Fibroblast of lung (primary cell): Measurements from ENCODE around the gene MYO18A. TPM values are rescaled to one million over a fixed set of nuclear protein-coding genes. Genes with fewer than 3 reads are reported as not detected.

Source experiments
- DNase-seq, 2 donors: peaks; one replicate each; pipeline versions ENCODE4 v3.0.0 to v3.0.0-alpha.2; 2010; ENCODE audit warnings: low read depth in 2 of 2
- H2AFZ ChIP-seq: 2 replicates; pipeline ENCODE4 v1.5.1; 2012; ENCODE audit warnings: low read length, control low read depth, inconsistent platforms
- H3K27ac ChIP-seq: 2 replicates; pipeline ENCODE4 v1.5.1; 2011; ENCODE audit warnings: low read length, control low read depth; ENCODE audit not compliant: insufficient read depth
- H3K27me3 ChIP-seq: 2 replicates; pipeline ENCODE4 v1.5.1; 2011; ENCODE audit warnings: mild to moderate bottlenecking, low read length; ENCODE audit not compliant: control insufficient read depth, insufficient read depth
- H3K36me3 ChIP-seq: 2 replicates; pipeline ENCODE4 v1.5.1; 2011; ENCODE audit warnings: low read length; ENCODE audit not compliant: control insufficient read depth, insufficient read depth
- H3K4me1 ChIP-seq: 2 replicates; pipeline ENCODE4 v1.5.1; 2011; ENCODE audit warnings: low read length; ENCODE audit not compliant: control insufficient read depth, insufficient read depth; ENCODE audit errors: extremely low read depth
- H3K4me2 ChIP-seq: 2 replicates; pipeline ENCODE4 v1.5.1; 2011; ENCODE audit warnings: low read length, control low read depth; ENCODE audit not compliant: insufficient read depth; ENCODE audit errors: extremely low read depth
- H3K4me3 ChIP-seq, 4 experiments: fragments of 200-600 bp in 1 of 4; sonication (generic) in 1 of 4; replicated peaks in 1 of 4; 2 replicates each; pipeline ENCODE4 v1.5.1; 2011 to 2016; ENCODE audit warnings: low read length in 4 of 4, low read depth in 3 of 4, mild to moderate bottlenecking in 3 of 4, control low read depth in 2 of 4, inconsistent platforms in 1 of 4, mixed read lengths in 1 of 4; ENCODE audit not compliant: insufficient read depth in 1 of 4; ENCODE audit errors: control extremely low read depth in 1 of 4
- H3K79me2 ChIP-seq: 2 replicates; pipeline ENCODE4 v1.5.1; 2012; ENCODE audit warnings: mild to moderate bottlenecking, low read length, inconsistent platforms; ENCODE audit not compliant: control insufficient read depth, insufficient read depth
- H3K9ac ChIP-seq: 2 replicates; pipeline ENCODE4 v1.5.1; 2011; ENCODE audit warnings: mild to moderate bottlenecking, low read length, control low read depth; ENCODE audit not compliant: insufficient read depth
- H3K9me3 ChIP-seq: 2 replicates; pipeline ENCODE4 v1.5.1; 2012; ENCODE audit warnings: low read depth, low read length; ENCODE audit not compliant: control insufficient read depth, insufficient read depth
- H4K20me1 ChIP-seq: 2 replicates; pipeline ENCODE4 v1.5.1; 2011; ENCODE audit warnings: low read length; ENCODE audit not compliant: control insufficient read depth, insufficient read depth; ENCODE audit errors: extremely low read depth
- EZH2 ChIP-seq: IDR thresholded peaks from 2 replicates; pipeline ENCODE4 v1.5.1; 2012; ENCODE audit warnings: low read length, control low read depth, mild to moderate bottlenecking; ENCODE audit errors: missing control alignments
- polyA plus RNA-seq, 2 donors: library from polyadenylated mRNA; depleted of rRNA in 1 of 2; stranded (reverse) in 1 of 2; unstranded in 1 of 2; fragments of >200 nt; gene quantifications; 2 replicates each; pipeline ENCODE4 v1.2.1, GENCODE V29; 2011 to 2012; ENCODE audit warnings: missing spikeins in 1 of 2
- total RNA-seq: library from RNA; depleted of rRNA; stranded (reverse); fragments of >200 nt; gene quantifications from 2 replicates; pipeline ENCODE4 v1.2.1, GENCODE V29; 2014
- TF ChIP-seq, protein P1 (sequence below), 2 donors: IDR thresholded peaks in 1 of 2; conservative IDR thresholded peaks in 1 of 2; 1 replicate in 1 of 2; 2 replicates in 1 of 2; pipeline ENCODE4 v1.5.1; 2011 to 2012; ENCODE audit warnings: low read length in 2 of 2, control low read depth in 1 of 2, inconsistent platforms in 1 of 2, low read depth in 1 of 2, mild to moderate bottlenecking in 1 of 2

MYO18A gene
- total and polyA plus RNA-seq, 2 donors (not counting 1 experiment from before 2014, with no cell fraction given): 11.7 to 133 TPM

DNA sequence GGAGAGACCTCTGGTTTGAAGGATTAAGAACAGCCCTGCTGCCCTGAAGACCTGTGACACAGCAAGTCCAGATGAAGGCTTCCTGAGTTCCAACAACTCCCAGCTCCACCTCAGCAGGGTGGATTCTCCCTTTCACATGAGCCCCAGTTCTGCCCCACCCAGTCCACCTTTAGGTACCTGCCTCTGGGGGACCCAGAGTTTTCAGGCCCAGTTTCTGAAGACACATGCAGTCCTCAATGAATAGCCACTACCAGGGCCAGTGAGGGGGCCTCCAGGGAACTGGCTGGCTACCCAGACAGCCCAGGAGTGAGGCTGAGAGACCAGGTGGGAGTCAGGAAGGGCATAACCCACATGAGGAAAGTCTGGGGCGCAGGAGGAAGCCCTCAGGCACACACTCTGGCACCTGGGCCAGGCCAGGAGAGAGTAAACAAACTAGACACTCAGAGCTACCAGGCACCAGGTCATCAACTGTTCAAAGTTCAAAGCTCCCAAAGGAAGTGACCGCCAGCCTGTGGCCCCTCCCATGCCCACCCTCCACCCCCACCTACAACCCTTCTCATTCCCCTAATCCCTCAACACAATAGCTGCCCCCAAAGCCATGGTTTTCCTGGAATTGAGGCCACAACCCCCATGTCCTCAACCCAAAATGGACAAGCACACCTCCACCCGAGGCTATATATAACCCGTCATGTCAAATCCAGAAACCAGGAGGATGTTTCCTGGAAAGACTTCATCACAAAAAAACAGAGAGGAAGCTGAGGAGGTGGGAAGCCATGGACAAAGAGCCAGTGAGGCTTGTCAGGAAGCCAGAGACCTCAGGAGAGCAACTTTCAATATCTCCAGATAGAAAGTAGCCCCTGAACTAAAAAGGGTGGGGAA is 2.1 kb downstream of the MYO18A start:
- H3K9me3 ChIP-seq: no peaks in the 10 kb centered on the region
- H3K27ac ChIP-seq: no peak overlapping the region
- peak overlapping the region in 1 of 4 experiments; percentile 67 for H3K4me3 ChIP-seq
- peak overlapping the region; percentile 94 for H3K4me2 ChIP-seq
- no peak overlapping the region for H2AFZ ChIP-seq
- H3K79me2 ChIP-seq: no peaks in the 10 kb centered on the region
- TF ChIP-seq, protein P1, sequence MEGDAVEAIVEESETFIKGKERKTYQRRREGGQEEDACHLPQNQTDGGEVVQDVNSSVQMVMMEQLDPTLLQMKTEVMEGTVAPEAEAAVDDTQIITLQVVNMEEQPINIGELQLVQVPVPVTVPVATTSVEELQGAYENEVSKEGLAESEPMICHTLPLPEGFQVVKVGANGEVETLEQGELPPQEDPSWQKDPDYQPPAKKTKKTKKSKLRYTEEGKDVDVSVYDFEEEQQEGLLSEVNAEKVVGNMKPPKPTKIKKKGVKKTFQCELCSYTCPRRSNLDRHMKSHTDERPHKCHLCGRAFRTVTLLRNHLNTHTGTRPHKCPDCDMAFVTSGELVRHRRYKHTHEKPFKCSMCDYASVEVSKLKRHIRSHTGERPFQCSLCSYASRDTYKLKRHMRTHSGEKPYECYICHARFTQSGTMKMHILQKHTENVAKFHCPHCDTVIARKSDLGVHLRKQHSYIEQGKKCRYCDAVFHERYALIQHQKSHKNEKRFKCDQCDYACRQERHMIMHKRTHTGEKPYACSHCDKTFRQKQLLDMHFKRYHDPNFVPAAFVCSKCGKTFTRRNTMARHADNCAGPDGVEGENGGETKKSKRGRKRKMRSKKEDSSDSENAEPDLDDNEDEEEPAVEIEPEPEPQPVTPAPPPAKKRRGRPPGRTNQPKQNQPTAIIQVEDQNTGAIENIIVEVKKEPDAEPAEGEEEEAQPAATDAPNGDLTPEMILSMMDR (conservative IDR thresholded peaks at IDR 0.05 in 1 of 2, IDR thresholded peaks at IDR 0.05 in 1 of 2; ENCODE audit: low read depth in 1 of 2, low read length in 2 of 2): no peak
- no peak for TF ChIP-seq EZH2
- no peaks in the 10 kb centered on the region for H4K20me1 ChIP-seq
- no peaks in the 10 kb centered on the region for H3K27me3 ChIP-seq
- H3K36me3 ChIP-seq: no peaks in the 10 kb centered on the region
- DNase-seq: no peak
- H3K4me1 ChIP-seq: peaks cover 16% of the 10 kb centered on the region
- no peak overlapping the region for H3K9ac ChIP-seq

DNA sequence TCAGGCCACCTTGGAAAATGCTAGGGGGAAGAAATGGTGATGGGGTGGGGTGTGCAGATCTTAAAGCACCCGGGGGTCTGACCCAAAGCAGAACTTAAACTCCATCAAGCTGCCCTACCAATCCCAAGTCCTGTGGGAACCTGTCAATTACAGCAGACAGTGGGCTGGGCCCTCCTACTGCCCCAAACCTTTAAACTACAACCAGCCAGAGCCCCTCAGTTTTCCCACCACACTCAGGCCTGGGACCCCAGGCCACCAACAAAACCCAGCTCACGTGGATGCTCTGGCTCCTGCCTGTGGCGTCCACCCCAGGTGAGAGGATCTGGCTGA is 2.7 kb downstream of the MYO18A start:
- H3K36me3 ChIP-seq: no peaks in the 10 kb centered on the region
- H4K20me1 ChIP-seq: no peaks in the 10 kb centered on the region
- H3K27ac ChIP-seq: no peak overlapping the region
- no peaks in the 10 kb centered on the region for H3K79me2 ChIP-seq
- no peak overlapping the region for H3K4me3 ChIP-seq
- no peaks in the 10 kb centered on the region for H3K9me3 ChIP-seq
- peaks cover 16% of the 10 kb centered on the region for H3K4me1 ChIP-seq
- DNase-seq: no peak
- TF ChIP-seq, protein P1 (conservative IDR thresholded peaks at IDR 0.05 in 1 of 2, IDR thresholded peaks at IDR 0.05 in 1 of 2; ENCODE audit: low read depth in 1 of 2, low read length in 2 of 2): no peak
- TF ChIP-seq EZH2: no peak
- no peak overlapping the region for H3K9ac ChIP-seq
- no peaks in the 10 kb centered on the region for H3K27me3 ChIP-seq
- H3K4me2 ChIP-seq: no peak overlapping the region
- no peak overlapping the region for H2AFZ ChIP-seq

DNA sequence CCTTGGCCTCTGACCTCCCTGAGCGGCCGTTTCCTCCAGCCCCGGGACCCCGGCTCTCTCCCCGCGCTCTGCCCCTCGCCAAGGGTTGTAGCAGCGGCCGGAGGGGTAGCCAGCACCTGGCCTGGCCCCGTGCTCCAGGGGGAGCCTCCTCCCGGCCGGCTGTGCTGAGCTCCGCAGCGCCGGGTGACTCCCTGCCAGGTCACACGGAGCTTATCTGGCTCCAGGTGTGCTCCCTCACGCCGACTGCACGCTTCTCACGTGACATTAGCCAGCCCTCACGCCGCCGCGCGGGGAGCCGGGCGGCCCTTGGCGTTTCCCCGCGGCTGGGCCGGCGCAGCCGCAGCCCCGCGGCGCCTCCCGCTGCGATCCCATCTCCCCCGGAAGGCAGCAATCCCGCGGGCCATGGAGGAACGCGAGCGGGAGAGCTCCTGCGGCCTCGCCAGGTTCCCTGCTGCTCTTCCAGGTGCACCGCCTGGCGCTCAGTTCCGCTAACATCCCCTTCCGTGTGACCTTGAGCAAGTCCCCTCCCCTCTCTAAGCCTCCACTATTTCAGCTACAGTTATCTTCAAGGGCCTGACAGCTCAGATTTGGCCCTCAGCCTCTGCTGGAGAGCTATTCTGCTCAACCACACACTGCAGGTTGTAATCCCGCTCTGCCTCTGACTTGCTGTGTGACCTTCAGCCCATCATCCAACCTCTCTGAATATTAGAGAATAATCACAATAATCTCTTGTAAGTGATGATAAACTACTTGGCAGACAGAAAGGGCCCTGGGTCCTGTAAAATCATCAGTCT is 3.4 kb downstream of the MYO18A start:
- peak; percentile 29 to 44 for DNase-seq
- Histone ChIP-seq H3K9ac (peak overlapping the region; percentile 32), H3K9me3 (no peaks in the 10 kb centered on the region), H4K20me1 (no peaks in the 10 kb centered on the region), H3K4me2 (peak overlapping the region; percentile 88), H3K27me3 (no peaks in the 10 kb centered on the region), H3K27ac (peak overlapping the region; percentile 36), H3K4me3 (peak overlapping the region; percentile 39 to 57 (median 49)), H3K4me1 (peaks cover 16% of the 10 kb centered on the region), H2AFZ (peak overlapping the region; percentile 84), H3K79me2 (no peaks in the 10 kb centered on the region), H3K36me3 (no peaks in the 10 kb centered on the region)
- TF ChIP-seq, protein P1 (conservative IDR thresholded peaks at IDR 0.05 in 1 of 2, IDR thresholded peaks at IDR 0.05 in 1 of 2; ENCODE audit: low read depth in 1 of 2, low read length in 2 of 2): no peak
- TF ChIP-seq EZH2: no peak
